ENCODE data around the gene TSFM.

TSFM gene

GRCh38 chr12:57806677-57807076 is 24.1 kb downstream of the TSFM start:
- ATAC-seq (ENCODE audit: insufficient read depth, low read depth) (no peak), DNase-seq (no peak)
- Histone ChIP-seq H3K9ac (ENCODE audit: low read depth, low read length) (no peak overlapping the region), H4K20me1 (ENCODE audit: insufficient read depth, low read length) (no peaks in the 10 kb centered on the region), H3K4me1 (ENCODE audit: insufficient read depth, low read length) (no peaks in the 10 kb centered on the region), H3K9me3 (ENCODE audit: insufficient read depth, low read length, severe bottlenecking) (no peaks in the 10 kb centered on the region), H3K79me2 (ENCODE audit: insufficient read depth, low read length) (no peaks in the 10 kb centered on the region), H3K4me2 (ENCODE audit: insufficient read depth, low read length) (no peak overlapping the region), H2AFZ (ENCODE audit: low read depth, low read length) (no peak overlapping the region), H3K36me3 (ENCODE audit: insufficient read depth, low read length) (peaks cover 5% of the 10 kb centered on the region; the same call in 1 of the 2 replicates), H3K4me3 (ENCODE audit: low read depth in 1 of 2, low read length in 2 of 2) (no peak overlapping the region), H3K27me3 (ENCODE audit: insufficient read depth, low read length, poor library complexity) (no peaks in the 10 kb centered on the region), H3K27ac (ENCODE audit: low read length) (no peak overlapping the region)
- no peak for TF ChIP-seq EZH2 (IDR thresholded peaks at IDR 0.05; ENCODE audit: borderline replicate concordance, low read depth, low read length, severe bottlenecking)
- TF ChIP-seq, protein P1, sequence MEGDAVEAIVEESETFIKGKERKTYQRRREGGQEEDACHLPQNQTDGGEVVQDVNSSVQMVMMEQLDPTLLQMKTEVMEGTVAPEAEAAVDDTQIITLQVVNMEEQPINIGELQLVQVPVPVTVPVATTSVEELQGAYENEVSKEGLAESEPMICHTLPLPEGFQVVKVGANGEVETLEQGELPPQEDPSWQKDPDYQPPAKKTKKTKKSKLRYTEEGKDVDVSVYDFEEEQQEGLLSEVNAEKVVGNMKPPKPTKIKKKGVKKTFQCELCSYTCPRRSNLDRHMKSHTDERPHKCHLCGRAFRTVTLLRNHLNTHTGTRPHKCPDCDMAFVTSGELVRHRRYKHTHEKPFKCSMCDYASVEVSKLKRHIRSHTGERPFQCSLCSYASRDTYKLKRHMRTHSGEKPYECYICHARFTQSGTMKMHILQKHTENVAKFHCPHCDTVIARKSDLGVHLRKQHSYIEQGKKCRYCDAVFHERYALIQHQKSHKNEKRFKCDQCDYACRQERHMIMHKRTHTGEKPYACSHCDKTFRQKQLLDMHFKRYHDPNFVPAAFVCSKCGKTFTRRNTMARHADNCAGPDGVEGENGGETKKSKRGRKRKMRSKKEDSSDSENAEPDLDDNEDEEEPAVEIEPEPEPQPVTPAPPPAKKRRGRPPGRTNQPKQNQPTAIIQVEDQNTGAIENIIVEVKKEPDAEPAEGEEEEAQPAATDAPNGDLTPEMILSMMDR (IDR thresholded peaks at IDR 0.05; ENCODE audit: borderline replicate concordance, extremely low read depth, low read length, poor library complexity, severe bottlenecking), result no peak

GRCh38 chr12:57807285-57807684 is 24.7 kb downstream of the TSFM start:
- H3K27me3 ChIP-seq (ENCODE audit: insufficient read depth, low read length, poor library complexity), result no peaks in the 10 kb centered on the region
- no peaks in the 10 kb centered on the region for H3K4me1 ChIP-seq (ENCODE audit: insufficient read depth, low read length)
- TF ChIP-seq EZH2 (IDR thresholded peaks at IDR 0.05; ENCODE audit: borderline replicate concordance, low read depth, low read length, severe bottlenecking), result no peak
- TF ChIP-seq, protein P1 (IDR thresholded peaks at IDR 0.05; ENCODE audit: borderline replicate concordance, extremely low read depth, low read length, poor library complexity, severe bottlenecking), result no peak
- H3K9me3 ChIP-seq (ENCODE audit: insufficient read depth, low read length, severe bottlenecking), result no peaks in the 10 kb centered on the region
- H3K4me2 ChIP-seq (ENCODE audit: insufficient read depth, low read length), result no peak overlapping the region
- no peak overlapping the region for H3K27ac ChIP-seq (ENCODE audit: low read length)
- H3K79me2 ChIP-seq (ENCODE audit: insufficient read depth, low read length), result no peaks in the 10 kb centered on the region
- no peak for ATAC-seq (ENCODE audit: insufficient read depth, low read depth)
- H3K4me3 ChIP-seq (ENCODE audit: low read depth in 1 of 2, low read length in 2 of 2), result no peak overlapping the region
- H3K36me3 ChIP-seq (ENCODE audit: insufficient read depth, low read length), result peaks cover 5% of the 10 kb centered on the region; the same call in 1 of the 2 replicates
- H4K20me1 ChIP-seq (ENCODE audit: insufficient read depth, low read length), result no peaks in the 10 kb centered on the region
- H2AFZ ChIP-seq (ENCODE audit: low read depth, low read length), result no peak overlapping the region
- no peak for DNase-seq
- no peak overlapping the region for H3K9ac ChIP-seq (ENCODE audit: low read depth, low read length)

- H3K36me3 ChIP-seq (ENCODE audit: insufficient read depth, low read length), result peaks cover 5% of the 10 kb centered on the region; the same call in 1 of the 2 replicates
- H3K4me2 ChIP-seq (ENCODE audit: insufficient read depth, low read length), result no peak overlapping the region
- no peaks in the 10 kb centered on the region for H3K4me1 ChIP-seq (ENCODE audit: insufficient read depth, low read length)
- no peaks in the 10 kb centered on the region for H4K20me1 ChIP-seq (ENCODE audit: insufficient read depth, low read length)
- DNase-seq (no peak), ATAC-seq (ENCODE audit: insufficient read depth, low read depth) (no peak)
- no peak overlapping the region for H3K9ac ChIP-seq (ENCODE audit: low read depth, low read length)
- H3K9me3 ChIP-seq (ENCODE audit: insufficient read depth, low read length, severe bottlenecking), result no peaks in the 10 kb centered on the region
- H2AFZ ChIP-seq (ENCODE audit: low read depth, low read length), result no peak overlapping the region
- no peaks in the 10 kb centered on the region for H3K79me2 ChIP-seq (ENCODE audit: insufficient read depth, low read length)
- H3K27ac ChIP-seq (ENCODE audit: low read length), result no peak overlapping the region
- H3K27me3 ChIP-seq (ENCODE audit: insufficient read depth, low read length, poor library complexity), result no peaks in the 10 kb centered on the region
- TF ChIP-seq, protein P1 (IDR thresholded peaks at IDR 0.05; ENCODE audit: borderline replicate concordance, extremely low read depth, low read length, poor library complexity, severe bottlenecking), result no peak
- TF ChIP-seq EZH2 (IDR thresholded peaks at IDR 0.05; ENCODE audit: borderline replicate concordance, low read depth, low read length, severe bottlenecking), result no peak
- H3K4me3 ChIP-seq (ENCODE audit: low read depth in 1 of 2, low read length in 2 of 2), result no peak overlapping the region
These were observed 25.8 kb downstream of the TSFM start for GRCh38 chr12:57808351-57808750.

DNA sequence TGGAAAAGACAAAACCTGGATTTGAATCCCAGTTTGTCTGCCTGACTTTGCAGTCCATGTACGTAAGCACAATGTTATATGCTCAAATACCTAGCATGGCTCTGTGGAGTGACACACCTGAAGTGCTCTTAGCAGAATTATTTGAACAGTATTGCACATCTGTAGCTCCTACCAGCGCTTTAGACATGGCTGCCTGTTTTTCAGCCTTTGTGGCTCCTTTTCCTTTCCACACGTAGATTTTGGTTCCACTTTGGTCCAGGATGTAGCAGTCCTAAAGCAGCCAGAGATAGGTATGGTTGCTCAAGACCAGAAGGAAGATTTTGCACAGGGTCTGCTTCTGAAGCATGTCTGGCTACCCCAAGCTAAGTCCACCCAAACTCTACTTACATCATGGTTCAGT is 26.8 kb downstream of the TSFM start:
- TF ChIP-seq, protein P1 (IDR thresholded peaks at IDR 0.05; ENCODE audit: borderline replicate concordance, extremely low read depth, low read length, poor library complexity, severe bottlenecking), result no peak
- no peak for TF ChIP-seq EZH2 (IDR thresholded peaks at IDR 0.05; ENCODE audit: borderline replicate concordance, low read depth, low read length, severe bottlenecking)
- H3K9me3 ChIP-seq (ENCODE audit: insufficient read depth, low read length, severe bottlenecking), result no peaks in the 10 kb centered on the region
- no peaks in the 10 kb centered on the region for H4K20me1 ChIP-seq (ENCODE audit: insufficient read depth, low read length)
- H2AFZ ChIP-seq (ENCODE audit: low read depth, low read length), result no peak overlapping the region
- no peak for ATAC-seq (ENCODE audit: insufficient read depth, low read depth)
- no peak overlapping the region for H3K27ac ChIP-seq (ENCODE audit: low read length)
- no peak for DNase-seq
- no peak overlapping the region for H3K9ac ChIP-seq (ENCODE audit: low read depth, low read length)
- H3K4me3 ChIP-seq (ENCODE audit: low read depth in 1 of 2, low read length in 2 of 2), result no peak overlapping the region
- H3K79me2 ChIP-seq (ENCODE audit: insufficient read depth, low read length), result no peaks in the 10 kb centered on the region
- H3K4me1 ChIP-seq (ENCODE audit: insufficient read depth, low read length), result no peaks in the 10 kb centered on the region
- H3K27me3 ChIP-seq (ENCODE audit: insufficient read depth, low read length, poor library complexity), result no peaks in the 10 kb centered on the region
- peaks cover 5% of the 10 kb centered on the region; the same call in 1 of the 2 replicates for H3K36me3 ChIP-seq (ENCODE audit: insufficient read depth, low read length)
- H3K4me2 ChIP-seq (ENCODE audit: insufficient read depth, low read length), result no peak overlapping the region
